GM21576 (cell line): ENCODE data around the gene TRPT1.

Source experiments
- ATAC-seq: cut with Tn5 transposase; IDR thresholded peaks from one replicate; pipeline ENCODE4 v1.9.1; 2021; ENCODE audit warnings: mild to moderate bottlenecking, moderate library complexity; ENCODE audit not compliant: unreplicated experiment

Gene TRPT1

DNA sequence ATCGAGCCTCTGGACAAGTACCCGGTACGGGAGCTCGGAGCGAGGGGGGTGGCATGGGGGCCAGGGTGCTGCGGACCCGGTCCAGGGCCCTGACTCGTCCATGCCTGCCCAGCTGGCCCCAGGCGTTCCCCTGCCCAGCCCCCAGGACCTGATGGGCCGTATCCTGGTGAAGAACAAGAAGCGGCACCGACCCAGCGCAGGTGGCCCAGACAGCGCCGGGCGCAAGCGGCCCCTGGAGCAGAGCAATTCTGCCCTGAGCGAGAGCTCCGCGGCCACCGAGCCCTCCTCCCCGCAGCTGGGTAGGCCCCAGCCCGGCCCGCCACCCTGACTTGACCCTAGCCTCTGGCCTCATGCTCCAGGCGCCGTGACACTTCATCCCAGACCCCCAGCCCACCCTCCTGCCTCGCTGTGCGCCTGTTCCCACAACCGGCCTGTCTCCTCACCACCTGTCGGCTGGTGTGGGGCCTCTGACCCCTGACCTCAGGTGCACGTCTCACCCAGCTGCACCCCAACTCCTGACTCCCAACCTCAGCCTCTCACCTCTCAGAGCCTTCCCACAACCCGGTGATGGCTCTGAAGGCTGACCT is 33.1 kb upstream of the TRPT1 start:
- ATAC-seq = no peak

DNA sequence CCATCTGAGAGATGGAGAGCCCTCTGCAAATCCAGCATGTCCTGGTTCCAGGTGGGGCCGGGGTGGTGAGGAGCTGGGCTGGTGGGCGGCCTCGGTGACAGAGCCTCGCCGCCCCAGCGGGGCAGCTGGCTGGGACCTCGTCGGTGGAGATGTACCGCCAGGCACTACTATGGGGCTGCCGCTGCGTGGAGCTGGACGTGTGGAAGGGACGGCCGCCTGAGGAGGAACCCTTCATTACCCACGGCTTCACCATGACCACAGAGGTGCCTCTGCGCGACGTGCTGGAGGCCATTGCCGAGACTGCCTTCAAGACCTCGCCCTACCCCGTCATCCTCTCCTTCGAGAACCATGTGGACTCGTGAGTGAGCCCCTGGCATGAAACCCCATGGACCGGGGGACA is 32.4 kb upstream of the TRPT1 start:
- no peak for ATAC-seq

DNA sequence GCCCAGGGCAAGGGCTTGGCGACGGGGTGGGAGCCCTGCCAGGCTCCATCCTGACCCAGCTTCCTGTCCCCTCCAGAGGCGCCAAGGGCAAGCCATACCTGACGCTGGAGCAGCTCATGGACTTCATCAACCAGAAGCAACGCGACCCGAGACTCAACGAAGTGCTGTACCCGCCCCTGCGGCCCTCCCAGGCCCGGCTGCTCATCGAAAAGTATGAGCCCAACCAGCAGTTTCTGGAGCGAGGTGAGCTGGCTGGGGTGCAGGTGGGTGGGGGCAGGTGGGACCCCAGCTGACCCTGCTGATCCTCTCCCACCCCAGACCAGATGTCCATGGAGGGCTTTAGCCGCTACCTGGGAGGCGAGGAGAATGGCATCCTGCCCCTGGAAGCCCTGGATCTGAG is 30.3 kb upstream of the TRPT1 start:
- ATAC-seq = no peak

DNA sequence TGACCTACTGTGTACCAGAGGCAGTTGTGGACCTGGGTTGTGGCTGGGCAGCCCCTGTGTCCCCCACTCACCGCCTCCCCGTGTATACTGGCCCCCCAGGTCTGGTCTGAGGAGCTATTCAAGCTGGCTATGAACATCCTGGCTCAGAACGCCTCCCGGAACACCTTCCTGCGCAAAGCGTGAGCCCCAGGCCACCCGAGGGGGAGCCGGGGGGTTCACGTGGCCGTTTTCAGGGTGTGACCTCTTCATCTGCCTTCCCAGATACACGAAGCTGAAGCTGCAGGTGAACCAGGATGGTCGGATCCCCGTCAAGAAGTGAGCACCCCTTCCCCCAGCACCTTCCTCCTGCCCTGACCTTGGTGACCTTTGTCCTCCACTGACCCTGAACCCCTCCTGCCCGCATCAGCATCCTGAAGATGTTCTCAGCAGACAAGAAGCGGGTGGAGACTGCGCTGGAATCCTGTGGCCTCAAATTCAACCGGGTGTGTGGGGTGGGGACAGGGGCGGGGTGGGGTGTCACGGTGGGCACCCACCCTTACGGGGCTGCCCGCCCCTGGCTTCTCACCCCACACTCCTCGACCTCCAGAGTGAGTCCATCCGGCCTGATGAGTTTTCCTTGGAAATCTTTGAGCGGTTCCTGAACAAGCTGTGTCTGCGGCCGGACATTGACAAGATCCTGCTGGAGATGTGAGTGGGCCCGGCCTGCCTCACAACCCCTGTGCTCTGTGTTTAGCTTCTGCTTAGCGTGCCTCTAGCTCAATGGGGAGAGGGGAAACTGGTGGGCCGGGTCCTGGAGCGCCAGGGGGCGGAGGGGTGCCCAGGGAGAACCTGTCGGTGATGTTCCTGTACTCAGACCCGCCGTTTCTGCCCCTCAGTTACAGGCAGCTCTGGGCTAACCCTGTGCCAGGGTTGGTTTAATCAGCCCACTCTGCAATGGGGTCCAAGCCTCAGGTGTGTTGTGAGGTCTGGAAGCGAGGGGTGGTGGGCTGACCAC is 29.4 kb upstream of the TRPT1 start:
- no peak for ATAC-seq

DNA sequence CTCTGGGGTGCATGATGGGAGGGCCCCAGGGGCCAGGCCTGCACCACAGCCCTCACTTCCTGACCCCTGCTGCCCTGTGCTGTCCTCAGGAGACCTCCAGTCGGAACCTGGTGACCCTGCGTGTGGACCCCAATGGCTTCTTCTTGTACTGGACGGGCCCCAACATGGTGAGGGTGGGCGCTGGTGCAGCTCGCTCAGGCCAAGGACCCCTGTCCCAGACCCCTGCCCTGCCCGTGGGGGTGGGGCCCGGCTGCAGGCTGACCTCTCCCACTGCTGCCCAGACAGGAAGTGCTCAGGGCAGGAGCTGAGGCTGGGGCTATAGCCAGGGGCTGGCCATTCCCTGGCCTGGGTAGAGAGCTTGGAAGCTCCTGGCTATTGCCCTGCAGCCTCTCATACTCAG is 28.3 kb upstream of the TRPT1 start:
- ATAC-seq = no peak

DNA sequence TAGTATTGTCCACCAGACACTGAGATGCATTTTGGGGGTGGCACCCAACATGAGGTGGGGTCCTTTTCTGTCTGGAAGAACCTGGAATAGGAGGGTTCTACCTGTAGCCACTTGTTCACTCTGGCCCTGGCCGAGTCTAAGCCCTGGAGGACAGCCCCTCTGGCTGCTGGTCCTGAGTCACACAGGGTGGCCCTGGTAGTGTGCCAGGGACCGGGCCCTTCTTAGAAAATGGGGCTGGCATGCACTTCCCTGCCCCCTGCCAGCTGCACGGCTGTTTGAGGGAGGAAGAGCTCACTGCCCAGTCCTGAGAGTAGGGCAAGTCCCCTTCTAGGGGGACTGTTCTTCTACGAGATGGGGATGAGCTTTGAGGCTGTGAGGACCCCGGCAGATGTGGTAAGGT is 27.5 kb upstream of the TRPT1 start:
- ATAC-seq = no peak

DNA sequence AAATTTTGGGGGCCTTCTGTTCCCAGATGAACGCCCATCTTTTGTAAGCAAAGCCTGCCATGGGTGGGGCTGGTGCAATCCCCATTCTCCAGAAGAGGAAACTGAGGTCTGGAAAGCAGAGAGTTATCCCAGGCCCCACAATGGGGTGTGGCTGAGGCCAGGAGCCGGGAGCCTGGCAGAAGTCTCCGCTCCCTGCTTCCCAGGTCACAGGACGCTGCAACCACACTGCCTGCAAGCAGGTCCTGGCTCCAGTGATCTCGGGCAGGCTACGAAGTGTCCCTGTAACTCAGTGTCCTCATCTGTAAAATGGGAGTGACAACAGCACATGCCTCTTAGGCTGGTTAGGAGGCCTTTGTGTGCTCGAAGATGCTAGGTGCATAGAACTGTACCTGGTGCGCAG is 27.1 kb upstream of the TRPT1 start:
- ATAC-seq = no peak

DNA sequence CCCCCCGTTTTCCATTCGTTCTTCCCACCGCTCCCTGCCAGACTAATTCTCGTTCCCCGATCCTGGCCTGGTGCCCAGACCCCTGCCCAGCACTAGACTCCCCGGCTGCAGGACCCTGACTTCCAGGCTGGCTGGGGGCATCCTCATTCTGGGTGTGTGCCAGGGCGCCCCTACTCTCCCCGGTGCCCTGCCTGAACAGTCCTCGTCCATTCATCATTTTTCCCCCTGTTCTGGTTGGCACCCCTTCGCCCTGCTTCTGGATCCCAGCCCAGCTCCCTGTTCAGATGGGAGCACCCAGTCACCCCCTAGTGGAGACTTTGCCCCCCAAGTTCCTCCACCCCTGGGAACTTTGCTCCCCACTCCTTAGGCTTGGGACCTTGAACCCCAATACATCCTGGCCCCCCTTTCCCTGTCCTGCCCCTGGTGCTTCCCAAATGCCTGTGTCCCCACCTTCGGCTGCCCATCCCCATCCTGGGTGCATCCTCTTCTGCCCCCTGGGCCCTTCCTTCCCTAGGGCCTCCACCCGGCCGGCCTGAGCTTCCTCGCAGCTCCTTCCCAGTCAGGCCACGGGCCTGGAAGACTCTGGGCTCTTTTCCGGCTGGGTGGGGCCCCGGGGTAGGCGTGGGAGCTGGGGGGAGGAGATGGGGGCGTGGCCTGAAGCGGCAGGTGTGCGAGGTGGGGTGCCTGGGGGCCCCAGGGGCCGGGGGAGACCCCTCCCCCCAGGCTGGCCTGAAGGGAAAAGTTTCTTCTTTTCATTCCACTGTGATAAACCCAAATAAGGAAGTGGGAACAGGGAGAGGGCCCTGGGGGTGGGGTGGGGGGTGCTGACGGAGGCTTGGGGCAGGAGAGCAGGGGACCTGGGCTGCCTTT is 26.3 kb upstream of the TRPT1 start:
- ATAC-seq = no peak

DNA sequence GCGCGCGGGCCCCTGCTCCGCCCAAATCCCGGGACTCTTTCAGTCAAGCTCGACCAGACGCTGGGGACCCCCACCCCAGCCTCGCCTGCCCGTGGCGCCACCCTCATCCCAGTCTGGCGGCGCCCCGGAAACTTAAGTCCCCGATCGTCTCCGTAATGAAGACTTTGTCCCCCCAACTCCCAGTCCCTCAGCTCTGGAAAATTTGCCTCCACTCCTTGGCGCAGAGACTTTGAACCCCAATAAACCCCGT is 25.7 kb upstream of the TRPT1 start:
- ATAC-seq = no peak

DNA sequence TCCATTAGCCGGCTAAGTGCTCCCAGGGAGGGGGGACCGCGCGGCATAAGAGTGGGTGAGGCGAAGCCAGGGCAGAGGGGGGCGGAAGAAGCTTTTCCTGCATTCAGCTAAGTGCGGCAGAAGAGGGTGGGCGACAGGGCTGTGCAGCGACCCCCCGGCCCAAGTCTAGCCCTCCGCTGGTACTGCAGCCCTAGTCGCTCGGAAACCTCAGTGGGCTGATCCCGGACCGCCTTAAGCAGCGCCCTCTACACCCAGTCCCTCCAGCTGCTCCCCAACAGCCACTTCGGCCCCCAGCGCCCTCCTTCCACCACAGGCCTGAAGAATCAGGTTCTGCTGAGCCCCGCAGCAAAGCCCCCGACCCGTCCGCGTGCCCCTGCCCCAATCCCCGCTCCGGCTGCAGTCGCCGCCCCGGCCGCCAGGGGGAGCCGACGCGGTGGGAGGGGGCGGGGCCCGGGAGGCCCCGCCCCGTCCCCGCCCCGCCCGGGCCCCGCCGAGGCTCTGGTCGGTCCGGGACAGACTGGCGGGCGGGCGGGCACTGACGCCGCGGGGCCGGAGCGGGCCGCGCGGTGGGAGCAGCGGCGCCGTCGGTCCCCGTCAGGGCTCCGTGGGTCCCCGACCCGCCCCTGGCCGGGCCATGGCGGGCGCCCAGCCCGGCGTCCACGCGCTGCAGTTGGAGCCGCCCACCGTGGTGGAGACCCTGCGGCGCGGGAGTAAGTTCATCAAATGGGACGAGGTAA is 25.2 kb upstream of the TRPT1 start, which contains the start of gene PLCB3:
Gene PLCB3, plus strand, starts transcription at position 515 of the 737 bp plus-strand sequence. Its CDS starts 120 bp downstream, at position 635.
- peak; percentile 41 for ATAC-seq

DNA sequence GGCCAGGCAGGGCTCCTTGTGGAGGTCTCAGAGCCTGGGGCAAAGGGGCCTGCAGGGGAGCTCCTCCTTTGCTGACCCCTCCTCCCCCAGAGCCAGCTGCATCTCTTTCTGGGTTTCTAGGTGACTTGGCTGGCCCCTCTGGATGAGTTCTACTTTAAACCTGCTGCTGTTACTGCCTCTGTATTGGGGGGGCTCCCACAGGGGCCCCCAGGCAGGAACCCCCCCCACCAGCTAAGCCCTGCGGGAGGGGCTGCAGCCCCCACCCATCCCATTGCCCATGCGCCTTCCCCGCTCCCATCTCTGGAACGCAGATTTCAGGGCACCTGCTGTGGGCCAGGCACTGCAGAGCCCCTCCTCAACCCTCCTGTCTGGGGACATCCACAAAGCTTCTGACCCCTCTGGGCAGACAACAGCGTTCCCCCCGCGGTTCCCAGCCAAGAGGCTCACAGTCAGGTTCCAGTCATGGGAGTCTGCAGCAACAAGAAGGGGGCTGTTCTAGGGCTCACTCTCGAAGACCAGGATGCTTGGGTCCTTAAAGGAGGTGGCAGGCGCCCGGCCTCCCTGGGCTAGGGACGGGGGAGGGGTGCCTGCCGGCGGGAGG is 24.5 kb upstream of the TRPT1 start:
- no peak for ATAC-seq

DNA sequence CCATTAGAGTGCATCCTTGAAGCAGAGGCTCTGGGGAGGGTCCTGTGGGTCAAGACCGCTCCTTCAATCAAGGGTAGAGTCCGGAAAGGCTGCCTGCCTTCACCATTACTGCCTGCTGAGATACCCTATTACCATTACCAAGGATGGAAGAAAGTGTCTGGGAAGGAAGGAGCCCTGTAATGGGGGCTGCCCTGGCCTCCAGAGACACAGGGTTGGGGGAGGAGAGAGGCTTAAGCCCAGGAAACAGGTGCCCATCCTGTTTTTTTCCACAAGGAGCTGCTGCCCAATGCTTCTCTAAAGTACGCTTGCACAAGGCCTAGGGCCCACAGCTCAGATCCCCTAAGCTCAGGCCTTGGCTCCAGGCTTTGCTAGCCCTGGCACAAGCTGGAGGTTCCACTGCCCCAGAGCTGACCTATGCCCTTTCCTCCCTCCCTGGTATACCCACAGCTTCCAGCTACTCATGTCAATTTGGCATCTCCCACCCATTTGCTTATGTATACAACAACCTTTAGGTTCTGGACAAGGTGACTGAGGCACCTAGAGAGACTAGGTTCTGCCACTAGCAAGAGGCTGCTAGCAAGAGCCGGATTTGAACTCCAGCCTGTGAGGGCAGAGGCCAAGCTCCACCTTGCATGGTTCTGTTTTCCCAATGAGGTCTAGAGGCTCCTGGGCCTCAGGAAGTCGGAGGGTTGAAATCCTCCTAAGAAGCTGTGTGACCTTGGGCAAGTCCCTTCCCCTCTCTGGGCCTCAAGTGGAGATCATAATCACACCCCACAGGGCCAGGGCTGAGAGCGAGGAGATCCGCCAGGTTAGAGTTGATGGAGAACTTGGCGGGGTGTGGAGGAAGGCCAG is 23.8 kb upstream of the TRPT1 start:
- no peak for ATAC-seq

DNA sequence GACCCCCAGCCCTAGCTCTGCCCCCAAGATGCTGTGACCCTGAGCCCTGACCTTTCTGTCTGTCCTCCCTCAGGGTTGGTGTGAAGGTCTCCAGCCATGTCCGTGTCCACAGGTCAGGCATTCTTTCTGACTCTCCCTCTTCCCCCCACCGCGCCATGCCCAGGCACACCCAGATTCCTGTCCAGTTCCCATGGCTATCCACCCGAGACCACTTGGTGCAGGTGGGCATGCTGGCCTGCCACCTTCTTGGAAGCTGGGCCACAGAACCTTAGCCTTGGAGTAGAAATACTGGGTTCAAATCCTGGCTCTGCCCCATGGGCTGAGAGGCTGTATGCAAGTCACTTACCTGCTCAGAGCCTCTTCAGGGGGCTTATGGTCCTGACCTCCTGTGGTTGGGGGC is 23.1 kb upstream of the TRPT1 start:
- no peak for ATAC-seq

DNA sequence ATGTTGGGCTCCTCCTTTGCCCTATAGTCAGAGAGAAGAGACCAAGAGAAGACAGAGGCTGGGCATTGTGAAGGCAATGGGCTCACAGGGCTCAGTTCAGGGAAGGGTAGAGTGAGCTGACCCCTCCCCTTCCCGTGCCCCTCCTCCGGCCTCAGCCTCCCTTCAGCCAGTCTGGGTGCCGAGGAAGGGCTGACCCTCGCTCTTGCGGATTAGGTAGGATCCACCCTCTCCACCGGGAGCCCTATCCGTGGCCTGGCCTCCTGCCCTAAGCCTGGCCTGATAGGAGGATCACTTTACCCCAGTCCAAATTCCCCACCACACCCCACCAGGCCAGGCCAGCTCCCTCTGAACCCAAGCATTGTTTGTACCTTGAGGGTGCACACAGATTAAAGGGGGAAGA is 22.6 kb upstream of the TRPT1 start:
- ATAC-seq = no peak

DNA sequence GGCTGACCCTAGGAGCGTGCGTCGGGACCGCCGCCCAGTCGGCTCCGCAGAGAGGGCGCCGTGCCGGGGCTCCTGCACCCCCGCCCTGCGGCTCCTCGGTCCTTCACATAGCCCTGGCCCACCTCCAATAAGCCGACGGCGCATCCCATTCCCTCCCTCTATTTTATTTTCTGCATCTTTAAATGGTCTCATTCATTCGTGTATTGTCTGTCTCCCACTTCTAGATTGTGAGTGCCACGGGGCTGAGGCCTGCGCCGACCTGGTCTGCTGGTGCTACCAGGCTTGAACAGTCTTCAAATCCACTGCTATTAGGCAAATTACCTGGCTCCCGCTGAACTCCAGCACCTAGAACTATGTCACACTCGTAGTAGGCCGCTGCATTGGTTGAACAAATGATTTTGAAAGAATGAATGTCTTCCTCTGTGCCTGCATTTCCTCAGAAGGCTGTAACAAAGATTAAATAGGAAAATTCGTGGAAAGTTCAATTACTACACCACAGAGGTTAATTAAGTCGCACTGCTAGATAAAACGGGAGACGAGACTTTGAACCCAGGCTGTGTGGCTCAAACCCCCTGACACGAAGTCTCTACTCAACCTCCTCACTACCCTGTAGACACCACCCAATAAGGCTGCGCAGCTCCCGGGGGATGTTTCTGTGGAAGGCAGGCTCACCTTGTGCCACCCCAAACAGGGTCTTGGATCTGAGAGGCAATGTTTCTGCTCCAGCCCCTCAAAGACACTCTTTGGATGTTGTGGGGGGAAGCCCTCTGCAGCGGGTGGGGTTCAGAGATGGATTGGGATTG is 21.9 kb upstream of the TRPT1 start:
- ATAC-seq = no peak

DNA sequence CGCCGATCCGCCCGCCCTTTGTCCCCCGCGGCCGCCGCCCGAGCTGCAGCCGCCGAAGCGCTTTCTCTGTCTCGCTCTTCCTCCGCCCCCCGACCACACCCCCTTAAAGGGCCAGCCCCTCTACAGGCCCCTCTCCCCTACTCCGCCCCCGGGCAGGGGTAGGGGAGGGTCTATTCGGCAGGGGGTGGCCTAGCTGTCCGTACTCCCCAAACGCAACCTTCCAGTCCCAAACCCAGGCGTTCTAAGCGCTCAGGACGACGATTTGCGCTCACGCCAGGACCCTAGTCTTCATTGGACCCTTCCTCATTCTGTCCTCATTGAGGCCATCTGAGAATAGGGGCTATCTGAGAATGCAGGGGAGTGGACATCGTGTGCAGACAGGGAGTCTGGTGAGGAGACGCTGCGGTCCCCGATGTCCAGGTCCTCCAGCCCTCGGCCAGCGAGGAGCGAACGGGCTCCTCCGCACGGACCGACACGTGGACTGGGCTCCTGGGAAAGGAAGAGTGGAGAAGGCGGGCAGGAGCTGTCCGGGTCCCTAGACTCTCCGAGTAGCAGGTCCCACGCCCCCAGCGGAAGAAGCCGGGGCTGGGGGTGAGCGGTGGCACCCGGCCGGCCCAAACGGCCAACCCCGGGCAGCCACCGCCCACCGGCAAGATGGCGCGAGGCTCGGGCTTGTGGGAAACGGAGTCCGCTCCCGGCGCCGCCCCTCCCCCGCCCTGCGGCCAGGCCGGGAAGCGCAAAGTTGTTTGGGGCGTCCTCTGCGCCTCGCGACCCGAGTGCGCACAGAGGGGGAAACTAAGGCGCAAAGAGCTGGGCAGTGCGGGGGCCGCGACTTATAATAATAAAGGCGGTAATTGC is 21.1 kb upstream of the TRPT1 start, which contains the start of gene PPP1R14B:
Gene PPP1R14B, minus strand, starts transcription at position 73 of the 858 bp plus-strand sequence. CDS start 270 bp downstream, outside the sequence.
- ATAC-seq = peak; percentile 35

DNA sequence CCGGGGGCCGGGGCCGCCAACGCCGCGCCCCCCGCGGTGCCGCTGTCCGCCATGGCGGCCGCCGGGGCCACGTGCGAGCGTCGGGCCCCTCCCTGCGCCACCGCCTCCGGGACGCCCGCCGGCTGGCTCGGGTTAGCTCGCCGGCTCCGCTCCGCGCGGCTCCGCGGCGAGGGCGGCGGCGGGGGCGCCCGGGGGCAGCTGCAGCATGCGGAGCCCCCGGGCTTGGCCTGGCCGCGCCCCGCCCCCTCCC is 20.6 kb upstream of the TRPT1 start:
- peak; percentile 9 for ATAC-seq
